ENCODE measurements around the gene FGD3. TPM values are rescaled to one million over a fixed set of nuclear protein-coding genes. Genes with fewer than 3 reads are reported as not detected.

Gene FGD3
- total and polyA plus RNA-seq, 9 of the 15 experiments (the other 6 are each of a cell fraction or from before 2014, with no cell fraction given), result 0.07 to 1.3 (median 0.29) TPM

GRCh38 chr9:93071464-93071863 is 124.1 kb downstream of the FGD3 start (continued):
- TF ChIP-seq, protein P1, sequence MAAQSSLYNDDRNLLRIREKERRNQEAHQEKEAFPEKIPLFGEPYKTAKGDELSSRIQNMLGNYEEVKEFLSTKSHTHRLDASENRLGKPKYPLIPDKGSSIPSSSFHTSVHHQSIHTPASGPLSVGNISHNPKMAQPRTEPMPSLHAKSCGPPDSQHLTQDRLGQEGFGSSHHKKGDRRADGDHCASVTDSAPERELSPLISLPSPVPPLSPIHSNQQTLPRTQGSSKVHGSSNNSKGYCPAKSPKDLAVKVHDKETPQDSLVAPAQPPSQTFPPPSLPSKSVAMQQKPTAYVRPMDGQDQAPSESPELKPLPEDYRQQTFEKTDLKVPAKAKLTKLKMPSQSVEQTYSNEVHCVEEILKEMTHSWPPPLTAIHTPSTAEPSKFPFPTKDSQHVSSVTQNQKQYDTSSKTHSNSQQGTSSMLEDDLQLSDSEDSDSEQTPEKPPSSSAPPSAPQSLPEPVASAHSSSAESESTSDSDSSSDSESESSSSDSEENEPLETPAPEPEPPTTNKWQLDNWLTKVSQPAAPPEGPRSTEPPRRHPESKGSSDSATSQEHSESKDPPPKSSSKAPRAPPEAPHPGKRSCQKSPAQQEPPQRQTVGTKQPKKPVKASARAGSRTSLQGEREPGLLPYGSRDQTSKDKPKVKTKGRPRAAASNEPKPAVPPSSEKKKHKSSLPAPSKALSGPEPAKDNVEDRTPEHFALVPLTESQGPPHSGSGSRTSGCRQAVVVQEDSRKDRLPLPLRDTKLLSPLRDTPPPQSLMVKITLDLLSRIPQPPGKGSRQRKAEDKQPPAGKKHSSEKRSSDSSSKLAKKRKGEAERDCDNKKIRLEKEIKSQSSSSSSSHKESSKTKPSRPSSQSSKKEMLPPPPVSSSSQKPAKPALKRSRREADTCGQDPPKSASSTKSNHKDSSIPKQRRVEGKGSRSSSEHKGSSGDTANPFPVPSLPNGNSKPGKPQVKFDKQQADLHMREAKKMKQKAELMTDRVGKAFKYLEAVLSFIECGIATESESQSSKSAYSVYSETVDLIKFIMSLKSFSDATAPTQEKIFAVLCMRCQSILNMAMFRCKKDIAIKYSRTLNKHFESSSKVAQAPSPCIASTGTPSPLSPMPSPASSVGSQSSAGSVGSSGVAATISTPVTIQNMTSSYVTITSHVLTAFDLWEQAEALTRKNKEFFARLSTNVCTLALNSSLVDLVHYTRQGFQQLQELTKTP (IDR thresholded peaks at IDR 0.05; ENCODE audit: low read depth in 1 of 2, partially characterized antibody in 2 of 2), result peak in 1 of 2 experiments; percentile 84
- TF ChIP-seq, protein P2, sequence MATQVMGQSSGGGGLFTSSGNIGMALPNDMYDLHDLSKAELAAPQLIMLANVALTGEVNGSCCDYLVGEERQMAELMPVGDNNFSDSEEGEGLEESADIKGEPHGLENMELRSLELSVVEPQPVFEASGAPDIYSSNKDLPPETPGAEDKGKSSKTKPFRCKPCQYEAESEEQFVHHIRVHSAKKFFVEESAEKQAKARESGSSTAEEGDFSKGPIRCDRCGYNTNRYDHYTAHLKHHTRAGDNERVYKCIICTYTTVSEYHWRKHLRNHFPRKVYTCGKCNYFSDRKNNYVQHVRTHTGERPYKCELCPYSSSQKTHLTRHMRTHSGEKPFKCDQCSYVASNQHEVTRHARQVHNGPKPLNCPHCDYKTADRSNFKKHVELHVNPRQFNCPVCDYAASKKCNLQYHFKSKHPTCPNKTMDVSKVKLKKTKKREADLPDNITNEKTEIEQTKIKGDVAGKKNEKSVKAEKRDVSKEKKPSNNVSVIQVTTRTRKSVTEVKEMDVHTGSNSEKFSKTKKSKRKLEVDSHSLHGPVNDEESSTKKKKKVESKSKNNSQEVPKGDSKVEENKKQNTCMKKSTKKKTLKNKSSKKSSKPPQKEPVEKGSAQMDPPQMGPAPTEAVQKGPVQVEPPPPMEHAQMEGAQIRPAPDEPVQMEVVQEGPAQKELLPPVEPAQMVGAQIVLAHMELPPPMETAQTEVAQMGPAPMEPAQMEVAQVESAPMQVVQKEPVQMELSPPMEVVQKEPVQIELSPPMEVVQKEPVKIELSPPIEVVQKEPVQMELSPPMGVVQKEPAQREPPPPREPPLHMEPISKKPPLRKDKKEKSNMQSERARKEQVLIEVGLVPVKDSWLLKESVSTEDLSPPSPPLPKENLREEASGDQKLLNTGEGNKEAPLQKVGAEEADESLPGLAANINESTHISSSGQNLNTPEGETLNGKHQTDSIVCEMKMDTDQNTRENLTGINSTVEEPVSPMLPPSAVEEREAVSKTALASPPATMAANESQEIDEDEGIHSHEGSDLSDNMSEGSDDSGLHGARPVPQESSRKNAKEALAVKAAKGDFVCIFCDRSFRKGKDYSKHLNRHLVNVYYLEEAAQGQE (IDR thresholded peaks at IDR 0.05; ENCODE audit: borderline replicate concordance), result peak; percentile 80
- TF ChIP-seq, protein P2 (CRISPR knock-in tag; IDR thresholded peaks at IDR 0.05; ENCODE audit: low read depth), result no peak
- TF ChIP-seq VEZF1 (CRISPR knock-in tag; IDR thresholded peaks at IDR 0.05), result peak; percentile 24; the same call in 1 of the 2 replicates
- TF ChIP-seq CXXC5 (CRISPR knock-in tag; IDR thresholded peaks at IDR 0.05), result peak; percentile 45; the same call in 1 of the 2 replicates
- peak; percentile 59 for TF ChIP-seq MEIS2 (IDR thresholded peaks at IDR 0.05; ENCODE audit: partially characterized antibody)
- TF ChIP-seq FOXM1 (IDR thresholded peaks at IDR 0.05; ENCODE audit: low read depth), result no peak
- TF ChIP-seq FOXM1 (CRISPR knock-in tag; IDR thresholded peaks at IDR 0.05; ENCODE audit: low read depth), result no peak
- peak; percentile 66 for TF ChIP-seq MAFK (IDR thresholded peaks at IDR 0.05; ENCODE audit: low read length)
- no peak for TF ChIP-seq ZFP36 (IDR thresholded peaks at IDR 0.05; ENCODE audit: low read depth, low read length, partially characterized antibody)
- TF ChIP-seq, protein P3, sequence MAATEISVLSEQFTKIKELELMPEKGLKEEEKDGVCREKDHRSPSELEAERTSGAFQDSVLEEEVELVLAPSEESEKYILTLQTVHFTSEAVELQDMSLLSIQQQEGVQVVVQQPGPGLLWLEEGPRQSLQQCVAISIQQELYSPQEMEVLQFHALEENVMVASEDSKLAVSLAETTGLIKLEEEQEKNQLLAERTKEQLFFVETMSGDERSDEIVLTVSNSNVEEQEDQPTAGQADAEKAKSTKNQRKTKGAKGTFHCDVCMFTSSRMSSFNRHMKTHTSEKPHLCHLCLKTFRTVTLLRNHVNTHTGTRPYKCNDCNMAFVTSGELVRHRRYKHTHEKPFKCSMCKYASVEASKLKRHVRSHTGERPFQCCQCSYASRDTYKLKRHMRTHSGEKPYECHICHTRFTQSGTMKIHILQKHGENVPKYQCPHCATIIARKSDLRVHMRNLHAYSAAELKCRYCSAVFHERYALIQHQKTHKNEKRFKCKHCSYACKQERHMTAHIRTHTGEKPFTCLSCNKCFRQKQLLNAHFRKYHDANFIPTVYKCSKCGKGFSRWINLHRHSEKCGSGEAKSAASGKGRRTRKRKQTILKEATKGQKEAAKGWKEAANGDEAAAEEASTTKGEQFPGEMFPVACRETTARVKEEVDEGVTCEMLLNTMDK (IDR thresholded peaks at IDR 0.05; ENCODE audit: borderline replicate concordance, insufficient read depth, low read depth, low read length, poor library complexity, severe bottlenecking), result no peak
- TF ChIP-seq KLF1 (tag; IDR thresholded peaks at IDR 0.05), result no peak

All from K562 (cell line).